T47D (cell line): ENCODE data around the gene SPEF2.

ENCODE experiments used
- DNase-seq, 2 experiments: peaks; one replicate each; pipeline versions ENCODE4 v3.0.0 to v3.0.0-alpha.2; 2011 to 2012; ENCODE audit warnings: low read depth in 1 of 2, low spot score in 1 of 2
- JUND ChIP-seq: IDR thresholded peaks from 2 replicates; pipeline ENCODE4 v1.6.1; 2012; ENCODE audit warnings: low read depth
- in situ Hi-C: cut with HindIII; loops from 2 replicates; pipeline ENCODE4 v1.10.0; 2016; ENCODE audit warnings: low sequenced_read_pairs, low pct_unique_long_range_greater_than_20kb

Gene SPEF2

GRCh38 chr5:35804841-35805240, 187.2 kb downstream of the SPEF2 start:
- TF ChIP-seq JUND, result no peak
- in situ Hi-C loops, result no loop called here
- DNase-seq, result no peak

GRCh38 chr5:35810601-35811000, 192.9 kb downstream of the SPEF2 start:
- in situ Hi-C loops, result no loop called here
- DNase-seq, result no peak
- TF ChIP-seq JUND, result no peak

DNA sequence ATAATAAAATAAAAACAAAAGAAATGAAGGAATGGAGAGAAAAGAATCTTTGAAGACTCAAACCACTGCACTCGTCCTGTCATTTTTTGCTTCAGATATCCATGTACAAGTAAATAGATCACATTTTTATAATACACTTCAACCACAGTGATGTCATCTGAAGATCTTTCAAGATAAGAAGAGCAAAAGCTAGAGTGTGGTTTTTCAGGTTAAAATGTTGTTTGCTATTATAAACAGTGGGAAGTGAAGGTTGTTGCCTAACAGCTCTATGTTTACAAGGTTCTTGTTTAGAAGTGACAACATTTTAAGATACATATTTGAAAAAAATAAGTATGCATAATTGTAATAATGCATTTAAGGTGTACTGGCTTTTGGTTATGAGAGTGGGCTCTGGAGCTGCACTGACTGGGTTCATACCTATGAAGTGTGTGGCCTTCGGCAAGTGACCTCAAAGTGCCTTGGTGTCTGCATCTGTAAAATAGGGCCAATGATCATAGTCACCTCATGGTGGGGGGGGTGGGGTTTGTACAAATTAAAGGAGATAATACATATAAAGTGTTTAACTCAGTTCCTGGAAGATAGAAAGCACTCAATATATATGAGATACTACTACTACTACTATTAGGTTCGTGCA, 193.6 kb downstream of the SPEF2 start:
- no peak for TF ChIP-seq JUND
- peak in 1 of 2 experiments; percentile 20 for DNase-seq
- in situ Hi-C loops, result no loop called here

GRCh38 chr5:35813521-35813920, 195.9 kb downstream of the SPEF2 start:
- DNase-seq, result no peak
- in situ Hi-C loops, result no loop called here
- TF ChIP-seq JUND, result no peak

GRCh38 chr5:35815089-35815936, 197.7 kb downstream of the SPEF2 start:
- peak in 1 of 2 experiments; percentile 51 for DNase-seq
- in situ Hi-C loops, result no loop called here

DNA sequence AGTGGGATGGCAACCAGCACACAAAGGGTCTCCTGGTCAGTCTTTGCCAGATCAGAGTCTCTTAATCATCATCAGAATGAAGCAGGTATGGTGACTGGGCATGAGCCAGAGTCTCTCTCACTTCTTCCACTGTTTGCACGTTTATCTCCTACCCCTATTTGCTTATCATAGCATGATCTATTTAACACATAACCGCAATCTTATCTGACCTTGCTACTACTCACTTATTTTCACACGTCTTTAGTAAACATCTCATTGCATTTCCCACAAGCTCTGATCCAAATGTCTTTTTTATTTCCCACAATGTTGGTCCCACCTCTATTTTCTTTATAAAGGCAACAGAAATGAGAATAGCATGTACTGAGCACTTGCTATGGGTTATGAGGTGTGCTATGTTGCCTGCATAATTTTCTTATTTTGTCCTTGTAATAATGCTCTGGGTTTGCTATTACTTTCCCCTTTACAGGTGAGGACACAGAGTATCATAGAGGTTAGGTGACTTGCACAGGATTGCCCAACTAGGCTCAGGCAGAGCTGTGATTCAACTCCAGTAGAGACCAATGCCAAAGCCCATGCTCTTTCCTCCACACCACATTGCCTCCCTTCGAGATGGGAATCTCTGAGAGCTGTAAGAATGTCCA, 199.3 kb downstream of the SPEF2 start:
- TF ChIP-seq JUND, result no peak
- in situ Hi-C loops, result no loop called here
- no peak for DNase-seq

More at GRCh38 chr5:35815089-35815936, 197.7 kb downstream of the SPEF2 start:
- TF ChIP-seq JUND, result no peak

GRCh38 chr5:35819026-35819425, 201.4 kb downstream of the SPEF2 start:
- no peak for DNase-seq
- no peak for TF ChIP-seq JUND
- in situ Hi-C loops, result no loop called here

- in situ Hi-C loops, result no loop called here
- DNase-seq, result no peak
- no peak for TF ChIP-seq JUND
These were observed 202.0 kb downstream of the SPEF2 start for GRCh38 chr5:35819668-35820067.

- in situ Hi-C loops, result no loop called here
- TF ChIP-seq JUND, result no peak
- DNase-seq, result no peak
These were observed 203.1 kb downstream of the SPEF2 start for GRCh38 chr5:35820735-35821134.

- no peak for DNase-seq
- in situ Hi-C loops, result no loop called here
- TF ChIP-seq JUND, result no peak
These were observed 203.8 kb downstream of the SPEF2 start for GRCh38 chr5:35821513-35821912.

DNA sequence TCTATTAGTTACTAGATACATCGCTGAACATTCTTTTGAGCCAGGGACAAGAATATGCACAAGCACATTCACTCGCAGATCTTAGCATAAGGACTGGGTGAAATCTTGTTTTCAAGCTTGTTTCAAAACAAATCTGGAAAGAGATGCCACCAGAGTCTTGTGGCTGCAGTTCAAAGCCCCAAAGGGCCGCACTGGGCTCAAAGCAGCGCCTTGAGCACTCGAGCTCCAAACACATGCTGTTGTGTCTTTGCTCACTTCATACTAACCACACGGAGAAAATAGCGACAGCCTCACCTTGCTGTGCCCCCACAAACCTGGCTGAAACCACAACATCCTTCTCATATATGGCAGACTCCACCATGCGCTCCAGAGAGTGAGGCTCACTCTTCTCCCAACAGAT, 204.8 kb downstream of the SPEF2 start:
- no peak for DNase-seq
- in situ Hi-C loops, result no loop called here
- no peak for TF ChIP-seq JUND

GRCh38 chr5:35823347-35824098, 205.9 kb downstream of the SPEF2 start:
- TF ChIP-seq JUND, result no peak
- DNase-seq, result no peak

More at GRCh38 chr5:35823347-35824098, 205.9 kb downstream of the SPEF2 start:
- in situ Hi-C loops, result no loop called here
